HepG2 (cell line): ENCODE results near the gene CTXN1. TPM values are rescaled to one million over a fixed set of nuclear protein-coding genes. Genes with fewer than 3 reads are reported as not detected.

Source experiments
- ATAC-seq: fragments of 200-7000 bp; cut with Tn5 transposase; 3 replicates; pipeline ENCODE4 v1.9.1; 2020; ENCODE audit warnings: mild to moderate bottlenecking, moderate library complexity
- BruUV-seq: library from RNA; stranded (reverse); fragments of 400-500 nt; replicated peaks from 2 replicates; lab custom pipeline; 2021; lab: Mats Ljungman, UMichigan
- CTCF ChIA-PET: fragments of 300-600 bp; formaldehyde crosslinking; extraction: SDS; loops from one replicate; lab custom pipeline; 2021; ENCODE audit warnings: low total read pairs, inconsistent platforms, low intra/inter-chr PET ratio; lab: Yijun Ruan, JAX
- POLR2A ChIA-PET: fragments of 350-600 bp; sonication (Branson Sonifier 250); formaldehyde crosslinking; loops from one replicate; lab custom pipeline; 2020; ENCODE audit warnings: antibody characterized with exemption, inconsistent platforms; lab: Yijun Ruan, JAX
- DNase-seq: peaks from one replicate; pipeline ENCODE4 v3.0.0-alpha.2; 2015; ENCODE audit warnings: low spot score
- FAIRE-seq: peaks from 3 replicates; lab custom pipeline; 2011; peaks lifted over from hg19 to GRCh38; lab: Jason Lieb, UNC
- H2AFZ ChIP-seq: one replicate; pipeline ENCODE4 v1.6.1; 2011; ENCODE audit warnings: low read length, inconsistent platforms
- H3K27ac ChIP-seq: fragments of 300-600 bp; 3 replicates; pipeline ENCODE4 v1.8.0; 2011; ENCODE audit warnings: mixed run types, mild to moderate bottlenecking, mixed read lengths, low read length, inconsistent platforms; ENCODE audit not compliant: insufficient read depth; ENCODE audit errors: extremely low read length
- H3K27me3 ChIP-seq, 2 experiments: fragments of 200-600 bp in 1 of 2; 2 replicates in 1 of 2; 3 replicates in 1 of 2; pipeline versions ENCODE4 v1.6.0 to v1.8.0; 2011; ENCODE audit warnings: low read length in 2 of 2, mild to moderate bottlenecking in 2 of 2, moderate library complexity in 2 of 2, inconsistent platforms in 1 of 2; ENCODE audit not compliant: insufficient read depth in 2 of 2, control insufficient read depth in 1 of 2
- H3K36me3 ChIP-seq, 2 experiments: fragments of 200-600 bp in 1 of 2; replicated peaks in 1 of 2; 2 replicates in 1 of 2; 3 replicates in 1 of 2; pipeline versions ENCODE4 v1.5.1 to v1.8.0; 2011; ENCODE audit warnings: low read length in 2 of 2, inconsistent platforms in 1 of 2; ENCODE audit not compliant: insufficient read depth in 2 of 2, control insufficient read depth in 1 of 2
- H3K4me1 ChIP-seq: 2 replicates; pipeline ENCODE4 v1.5.1; 2012; ENCODE audit warnings: low read length, inconsistent platforms; ENCODE audit not compliant: insufficient read depth
- H3K4me2 ChIP-seq: 2 replicates; pipeline ENCODE4 v1.6.0; 2011; ENCODE audit warnings: low read depth, low read length, inconsistent platforms
- H3K4me3 ChIP-seq, 3 experiments: fragments of 200-600 bp in 1 of 3; sonication (generic), shearing (Covaris generic) in 1 of 3; replicated peaks in 1 of 3; 2 replicates each; pipeline ENCODE4 v1.5.1; 2011 to 2016; ENCODE audit warnings: low read length in 3 of 3, inconsistent platforms in 2 of 3, low read depth in 2 of 3, mild to moderate bottlenecking in 2 of 3, control low read depth in 1 of 3, mixed read lengths in 1 of 3; ENCODE audit not compliant: insufficient read depth in 1 of 3
- H3K79me2 ChIP-seq: one replicate; pipeline ENCODE4 v1.6.1; 2011; ENCODE audit warnings: low read length, inconsistent platforms; ENCODE audit not compliant: insufficient read depth
- H3K9ac ChIP-seq: 2 replicates; pipeline ENCODE4 v1.6.0; 2011; ENCODE audit warnings: mild to moderate bottlenecking, low read depth, low read length, inconsistent platforms; ENCODE audit not compliant: insufficient read depth
- H3K9me3 ChIP-seq: 2 replicates; pipeline ENCODE4 v1.5.1; 2012; ENCODE audit warnings: mild to moderate bottlenecking, low read length
- H4K20me1 ChIP-seq: 2 replicates; pipeline ENCODE4 v1.6.0; 2011; ENCODE audit warnings: inconsistent platforms, mild to moderate bottlenecking, low read length, moderate library complexity; ENCODE audit not compliant: insufficient read depth
- JDP2 ChIP-seq: sonication (generic); formaldehyde crosslinking; IDR thresholded peaks from 2 replicates; pipeline ENCODE4 v1.8.1; 2022; ENCODE audit warnings: missing genetic modification reagents, borderline replicate concordance
- KDM1A ChIP-seq: IDR thresholded peaks from 2 replicates; pipeline ENCODE4 v1.6.1; 2016; ENCODE audit warnings: missing compliant biosample characterization
- KLF15 ChIP-seq: sonication (generic); formaldehyde crosslinking; IDR thresholded peaks from 2 replicates; pipeline ENCODE4 v1.8.1; 2023; ENCODE audit warnings: borderline replicate concordance, mild to moderate bottlenecking, inconsistent platforms, missing genetic modification reagents, mixed read lengths
- MTA3 ChIP-seq: sonication (generic); formaldehyde crosslinking; IDR thresholded peaks from 2 replicates; pipeline ENCODE4 v1.4.0; 2020; ENCODE audit warnings: missing genetic modification reagents
- MZF1 ChIP-seq: sonication (generic); formaldehyde crosslinking; IDR thresholded peaks from 2 replicates; pipeline ENCODE4 v1.8.1; 2023; ENCODE audit warnings: mild to moderate bottlenecking, missing genetic modification reagents, borderline replicate concordance
- NBN ChIP-seq: fragments of 450-650 bp; conservative IDR thresholded peaks from 2 replicates; pipeline ENCODE4 v1.6.1; 2017
- ZFP82 ChIP-seq: sonication (generic); formaldehyde crosslinking; IDR thresholded peaks from 2 replicates; pipeline ENCODE4 v1.5.1; 2020; ENCODE audit warnings: mild to moderate bottlenecking, missing genetic modification reagents, borderline replicate concordance
- ZNF142 ChIP-seq: sonication (generic); formaldehyde crosslinking; IDR thresholded peaks from 2 replicates; pipeline ENCODE4 v1.4.0; 2020; ENCODE audit warnings: missing genetic modification reagents
- ZNF451 ChIP-seq: sonication (generic); formaldehyde crosslinking; IDR thresholded peaks from 2 replicates; pipeline ENCODE4 v1.5.0; 2020; ENCODE audit warnings: mild to moderate bottlenecking, missing genetic modification reagents
- ZNF605 ChIP-seq: sonication (generic); formaldehyde crosslinking; IDR thresholded peaks from 2 replicates; pipeline ENCODE4 v1.8.0; 2022; ENCODE audit warnings: mild to moderate bottlenecking, missing genetic modification reagents
- ZSCAN21 ChIP-seq: sonication (generic); formaldehyde crosslinking; IDR thresholded peaks from 2 replicates; pipeline ENCODE4 v1.8.0; 2022; ENCODE audit warnings: mild to moderate bottlenecking, missing genetic modification reagents, moderate library complexity, borderline replicate concordance
- WGBS: methylation state at CpG from one replicate; pipeline ENCODE4 v1.1.6; 2017; ENCODE audit warnings: low lambda C conversion rate; 5-methylcytosine and 5-hydroxymethylcytosine counted together
- in situ Hi-C: cut with HindIII; loops from 2 replicates; pipeline ENCODE4 v1.10.0; 2017; ENCODE audit warnings: low pct_unique_long_range_greater_than_20kb; ENCODE audit not compliant: extremely low pct_ligation_motif_present
- intact Hi-C: fragments of 100-400 bp; cut with micrococcal nuclease; formaldehyde crosslinking; loops from one replicate; pipeline ENCODE4 v1.10.0; 2022; ENCODE audit not compliant: unreplicated experiment
- polyA plus RNA-seq, 8 experiments: library from polyadenylated mRNA; depleted of rRNA in 3 of 8; stranded (reverse) in 7 of 8; unstranded in 1 of 8; fragments of >200 nt; fragmentation: Illumina TruSeq in 4 of 8; extraction: Trizol in 4 of 8; gene quantifications; 2 replicates each; pipeline versions ENCODE4 v1.2.1 to v1.2.3, GENCODE V29; 2011 to 2016; ENCODE audit warnings: low read depth in 4 of 8, missing spikeins in 1 of 8, mixed read lengths in 1 of 8; ENCODE audit not compliant: insufficient read depth in 1 of 8
- total RNA-seq, 5 experiments: library from RNA; depleted of rRNA; stranded (reverse); fragments of >200 nt; fragmentation: Illumina TruSeq; extraction: Trizol; gene quantifications; 2 replicates each; pipeline ENCODE4 v1.2.3, GENCODE V29; 2016; ENCODE audit warnings: low read depth in 1 of 5

The CTXN1 gene
- total and polyA plus RNA-seq, 2 of the 13 experiments (the other 11 are each of a cell fraction or from before 2014, with no cell fraction given) = 0.11 TPM; not detected in 1

- Histone ChIP-seq H3K36me3 (peaks cover 9 to 22% of the 10 kb centered on the region in 2 experiments; a peak in 3 of 5 replicates), H3K4me3 (no peak overlapping the region), H3K9me3 (no peaks in the 10 kb centered on the region), H3K27ac (no peak overlapping the region), H3K4me1 (peaks cover 59% of the 10 kb centered on the region), H2AFZ (no peak overlapping the region), H3K27me3 (no peaks in the 10 kb centered on the region; a peak in 1 of 5 replicates), H4K20me1 (peaks cover 10% of the 10 kb centered on the region; the same call in 1 of the 2 replicates), H3K79me2 (peaks cover 26% of the 10 kb centered on the region), H3K9ac (no peak overlapping the region), H3K4me2 (no peak overlapping the region)
- ChIA-PET POLR2A (interaction anchor here (3.1 to 4.9 kb wide), 4 partner anchors 12 to 42 kb away, joined by 22 to 83 read pairs (median 64); partner anchors contain the start of genes LRRC8E, SNAPC2 and TIMM44), CTCF (no interaction called here)
- intact Hi-C loops (no loop called here), in situ Hi-C loops (no loop called here)
- FAIRE-seq = no peak
- WGBS = 99% methylated on average over 7 of the region's 7 CpGs
- no peak for DNase-seq
- BruUV-seq = no TSS peak
- ATAC-seq = no peak
- no peak for TF ChIP-seq ZFP82 (CRISPR knock-in tag)
- TF ChIP-seq ZSCAN21 (CRISPR knock-in tag) = no peak
- no peak for TF ChIP-seq JDP2
- no peak for TF ChIP-seq ZNF451
- no peak for TF ChIP-seq ZNF605
- TF ChIP-seq NBN = no peak
- TF ChIP-seq KDM1A (CRISPR knock-in tag) = no peak
Observed at GRCh38 chr19:7901337-7901736, 24.6 kb downstream of the CTXN1 start.

GRCh38 chr19:7900931-7901330 lies 25.0 kb downstream of the CTXN1 start:
- 97% methylated on average over 3 of the region's 3 CpGs for WGBS
- in situ Hi-C loops = no loop called here
- no peak overlapping the region for H2AFZ ChIP-seq
- peaks cover 55% of the 10 kb centered on the region for H3K4me1 ChIP-seq
- H3K27me3 ChIP-seq = no peaks in the 10 kb centered on the region; a peak in 1 of 5 replicates
- H4K20me1 ChIP-seq = peaks cover 10% of the 10 kb centered on the region; the same call in 1 of the 2 replicates
- no peak overlapping the region for H3K9ac ChIP-seq
- peaks cover 9 to 21% of the 10 kb centered on the region in 2 experiments; a peak in 3 of 5 replicates for H3K36me3 ChIP-seq
- no peak overlapping the region for H3K4me3 ChIP-seq
- FAIRE-seq (no peak), DNase-seq (no peak), ATAC-seq (no peak)
- POLR2A ChIA-PET = interaction anchor here (4.7 to 4.9 kb wide), 3 partner anchors 12 to 32 kb away, joined by 52 to 83 read pairs (median 75); partner anchors contain the start of genes LRRC8E and SNAPC2
- H3K27ac ChIP-seq = no peak overlapping the region
- no TSS peak for BruUV-seq
- intact Hi-C loops = no loop called here
- H3K4me2 ChIP-seq = no peak overlapping the region
- H3K9me3 ChIP-seq = no peaks in the 10 kb centered on the region
- peaks cover 25% of the 10 kb centered on the region for H3K79me2 ChIP-seq
- CTCF ChIA-PET = no interaction called here
- TF ChIP-seq MZF1 (CRISPR knock-in tag) (no peak), ZNF142 (CRISPR knock-in tag) (no peak), MTA3 (CRISPR knock-in tag) (no peak), KLF15 (no peak)
